NCI-H2171 treated with DMSO at 0.1 percent for 48 hours (cell line): ENCODE measurements around the gene ABCA3.
"Not testable (repeated sequence)": the region's sequence is repeated elsewhere in the genome, so short reads cannot be mapped to it uniquely, and the experiment has no call there.

Experiments
- DNase-seq: peaks from one replicate; lab custom pipeline; 2025; lab: John Stamatoyannopoulos, UW

The ABCA3 gene

DNA sequence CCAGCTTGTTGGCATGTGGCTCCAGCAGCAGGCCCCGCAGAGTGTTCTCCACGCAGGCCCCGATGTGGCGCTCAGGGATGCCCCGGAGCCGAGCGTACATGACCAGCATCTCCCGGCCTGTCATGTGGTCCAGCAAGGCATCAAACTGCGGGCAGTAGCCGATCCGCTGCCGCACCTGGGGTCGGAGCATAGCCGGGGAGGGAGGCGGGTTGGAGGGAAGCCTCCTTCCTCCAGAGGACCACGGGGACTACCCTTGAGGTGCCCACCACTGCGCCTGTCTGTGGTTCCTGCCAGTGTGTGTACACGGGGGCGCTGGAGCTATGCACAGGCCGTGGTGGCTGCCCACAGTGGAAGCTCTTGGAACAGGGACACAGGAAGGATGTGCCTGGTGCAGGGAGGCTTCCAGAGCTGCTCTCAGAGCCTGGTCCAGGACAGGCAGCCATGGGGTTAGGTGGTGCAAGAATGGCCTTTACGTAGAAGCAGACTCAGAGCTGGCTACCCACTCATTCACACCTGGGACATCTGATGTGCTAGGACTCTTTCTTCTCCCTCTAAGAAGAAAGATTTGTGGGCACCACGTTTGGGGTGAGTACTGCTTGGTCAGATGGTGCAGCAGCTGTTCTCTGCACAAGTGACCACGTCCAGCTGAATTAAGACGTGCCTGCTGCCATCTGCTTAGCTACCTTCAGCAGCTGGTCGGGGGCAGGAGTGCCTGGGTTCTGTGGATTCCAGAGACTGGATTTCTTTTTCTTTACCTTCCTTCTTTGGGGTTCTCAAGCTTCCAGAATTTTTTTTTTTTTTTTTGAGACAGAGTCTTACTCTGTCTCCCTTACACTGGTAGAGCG, 61.4 kb downstream of the ABCA3 start:
- DNase-seq = peak; percentile 16

DNA sequence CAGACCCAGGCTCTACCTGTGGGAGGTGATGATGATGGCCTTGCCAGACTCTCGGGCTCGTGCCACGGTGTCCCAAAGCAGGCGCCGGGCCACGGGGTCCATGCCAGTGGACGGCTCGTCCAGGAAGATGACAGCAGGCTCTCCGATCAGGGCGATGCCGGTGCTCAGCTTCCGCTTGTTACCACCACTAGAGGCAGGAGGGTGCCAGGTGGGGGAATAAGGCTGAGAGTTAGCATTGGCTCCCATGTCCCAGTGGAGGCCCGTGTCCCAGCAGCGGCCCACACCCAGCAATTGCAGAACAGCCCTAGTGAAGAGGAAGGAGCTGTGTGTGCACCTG, 62.3 kb downstream of the ABCA3 start:
- no peak for DNase-seq

DNA sequence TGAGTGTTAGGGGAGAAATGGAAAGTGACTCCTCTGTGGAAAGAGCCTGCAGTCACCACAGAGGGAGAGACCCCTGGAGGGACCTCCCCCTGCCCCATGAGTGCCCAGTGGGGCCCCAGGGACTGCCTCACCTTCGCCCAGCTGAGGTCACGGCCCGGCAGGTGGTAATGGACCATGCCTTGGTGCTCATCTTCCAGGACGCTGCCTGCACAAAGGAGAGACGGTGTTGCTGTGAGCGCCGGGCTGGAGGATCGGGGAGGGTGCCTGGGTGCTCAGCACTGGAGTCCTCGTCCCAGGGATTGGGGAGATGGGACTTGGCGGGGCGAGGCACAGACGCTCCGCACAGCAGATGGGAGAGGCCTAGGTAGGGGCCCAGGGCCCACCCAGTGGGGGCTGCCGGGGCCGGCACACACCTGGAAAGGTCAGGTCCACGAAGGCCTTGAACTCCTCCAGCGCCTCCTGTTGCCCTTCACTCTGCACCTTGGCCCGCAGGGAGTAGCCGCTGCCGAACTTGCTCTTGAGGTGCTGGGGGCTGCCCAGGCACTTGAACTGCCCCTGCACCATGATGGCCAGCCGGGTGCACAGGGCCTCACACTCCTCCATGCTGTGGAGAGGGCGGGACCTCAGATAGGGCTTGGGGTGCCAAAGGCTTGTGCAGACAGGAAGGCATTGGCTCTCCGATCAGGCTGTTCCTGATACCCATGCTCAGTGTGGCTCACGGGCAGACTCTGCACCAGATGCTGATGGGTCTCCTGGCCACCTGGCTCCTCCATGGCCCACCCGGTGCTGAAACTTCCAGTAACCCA, 62.9 kb downstream of the ABCA3 start:
- no peak for DNase-seq

DNA sequence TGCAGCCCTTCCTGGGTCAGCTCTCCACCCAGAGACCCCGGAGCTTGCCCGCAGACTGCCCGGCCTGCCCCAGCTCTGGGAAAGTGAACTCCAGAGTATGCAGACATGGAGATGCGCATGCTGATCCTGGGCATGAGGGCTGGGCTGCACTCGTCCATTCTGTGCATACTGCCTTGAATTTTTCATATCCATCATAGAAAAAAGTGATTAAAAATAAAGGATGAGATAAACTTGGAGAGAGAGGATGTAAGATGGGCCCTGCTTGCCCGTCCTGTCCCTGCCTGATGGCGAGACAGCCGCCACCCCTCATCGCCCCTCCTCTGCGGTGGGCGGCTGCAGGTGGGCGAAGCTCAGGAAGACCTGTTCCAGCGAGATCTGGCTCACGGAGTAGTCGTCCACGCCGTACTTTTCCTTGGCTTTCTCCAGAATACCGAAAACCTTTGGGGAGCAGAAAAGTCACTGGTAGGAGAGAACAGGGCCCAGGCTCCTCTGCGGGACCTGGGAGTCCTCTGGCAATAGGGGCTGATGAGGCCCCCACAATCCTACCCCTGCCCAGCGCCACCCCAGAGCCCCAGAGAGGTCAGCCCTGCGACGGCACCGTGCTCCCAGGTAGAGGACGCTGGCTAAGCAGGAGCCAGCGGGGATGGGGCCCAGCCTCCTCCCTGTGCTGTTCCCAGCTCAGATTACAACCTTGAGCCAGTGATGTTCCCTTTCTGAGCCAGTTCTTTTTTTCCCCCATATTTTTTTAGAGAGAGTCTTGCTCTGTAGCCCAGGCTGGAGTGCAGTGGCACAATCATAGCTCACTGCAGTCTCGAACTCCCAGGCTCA, 63.9 kb downstream of the ABCA3 start:
- peak; percentile 5 for DNase-seq

DNA sequence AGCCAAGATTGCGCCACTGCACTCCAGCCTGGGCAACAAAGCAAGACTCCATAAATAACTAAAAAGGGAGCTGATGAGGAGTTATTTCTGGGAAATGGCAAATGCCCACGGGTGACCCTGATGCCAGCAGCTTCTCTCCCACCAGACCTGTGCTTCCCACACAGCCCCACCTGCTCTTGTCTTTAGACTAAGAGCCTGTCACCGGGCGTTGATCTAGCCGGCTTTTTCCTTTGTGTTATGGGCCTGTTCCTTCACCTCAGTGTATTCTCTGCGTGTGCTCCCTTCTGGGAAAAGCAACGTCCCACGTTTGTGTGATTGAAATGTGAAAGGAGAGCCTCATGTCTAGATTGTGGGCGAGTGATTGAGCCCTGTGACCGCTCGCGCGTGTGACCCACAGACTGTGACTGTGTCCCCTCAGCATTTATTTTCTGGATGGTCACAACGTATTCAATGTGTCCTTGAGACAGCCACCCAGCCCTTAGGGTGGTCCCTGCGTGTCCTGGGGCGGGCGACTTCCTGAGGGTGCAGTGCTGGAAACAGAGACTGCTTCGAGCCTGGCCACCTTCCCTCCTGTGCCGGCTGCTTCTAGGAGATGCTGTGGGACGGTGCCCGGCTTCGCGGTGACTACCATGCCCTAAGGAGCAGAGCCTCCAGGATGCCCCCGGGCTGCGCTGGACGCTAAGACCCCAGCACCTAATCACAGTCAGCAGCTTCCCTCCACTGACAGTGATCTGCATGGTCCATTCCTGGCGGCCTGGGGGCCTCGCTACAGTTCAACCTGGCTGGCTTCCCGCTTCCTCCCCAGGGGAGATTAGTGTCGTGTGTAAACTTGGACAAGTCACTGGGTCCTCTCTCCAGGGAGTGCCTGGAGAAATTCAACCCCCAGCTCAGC, 64.8 kb downstream of the ABCA3 start:
- DNase-seq = no peak

DNA sequence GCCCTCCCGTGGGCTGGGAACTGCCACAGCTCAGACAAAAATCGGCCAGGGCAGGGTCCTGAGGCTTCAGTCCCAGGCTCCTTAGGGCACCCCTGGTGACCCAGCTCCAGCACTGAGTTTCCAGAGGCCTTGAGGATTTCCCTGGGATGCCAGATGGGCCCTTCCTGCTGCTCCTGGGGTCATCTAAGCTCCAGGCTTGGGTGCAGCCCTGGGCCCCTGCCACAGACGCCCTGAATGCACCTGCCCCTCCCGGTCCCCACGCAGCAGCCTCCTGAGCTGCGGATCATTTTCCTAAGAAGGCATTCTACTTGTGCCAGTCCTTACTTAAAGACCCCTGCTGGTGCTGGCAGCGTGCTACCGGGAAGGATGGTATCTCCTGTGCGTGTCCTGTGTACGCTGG, 66.6 kb downstream of the ABCA3 start:
- DNase-seq = no peak

DNA sequence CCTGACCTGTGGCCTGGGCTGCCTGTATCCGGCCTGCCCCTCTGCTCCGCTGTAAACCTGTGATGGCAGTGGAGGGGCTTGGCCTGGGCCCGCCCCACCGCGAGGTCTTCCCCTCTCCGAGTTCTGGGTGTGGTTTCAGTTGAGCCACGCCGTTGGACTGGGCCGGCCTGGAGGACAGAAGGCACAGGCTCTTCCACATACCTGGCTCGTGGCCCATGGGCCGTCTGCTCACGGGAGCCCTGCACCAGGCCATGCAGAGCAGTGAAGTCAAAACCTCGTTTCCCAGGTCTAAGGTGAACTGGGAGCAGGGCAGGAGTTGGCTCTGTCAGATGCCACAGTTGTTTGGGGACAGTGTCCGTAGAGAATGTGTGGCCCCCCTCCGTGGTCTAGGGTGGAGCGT, 67.0 kb downstream of the ABCA3 start:
- DNase-seq = no peak

DNA sequence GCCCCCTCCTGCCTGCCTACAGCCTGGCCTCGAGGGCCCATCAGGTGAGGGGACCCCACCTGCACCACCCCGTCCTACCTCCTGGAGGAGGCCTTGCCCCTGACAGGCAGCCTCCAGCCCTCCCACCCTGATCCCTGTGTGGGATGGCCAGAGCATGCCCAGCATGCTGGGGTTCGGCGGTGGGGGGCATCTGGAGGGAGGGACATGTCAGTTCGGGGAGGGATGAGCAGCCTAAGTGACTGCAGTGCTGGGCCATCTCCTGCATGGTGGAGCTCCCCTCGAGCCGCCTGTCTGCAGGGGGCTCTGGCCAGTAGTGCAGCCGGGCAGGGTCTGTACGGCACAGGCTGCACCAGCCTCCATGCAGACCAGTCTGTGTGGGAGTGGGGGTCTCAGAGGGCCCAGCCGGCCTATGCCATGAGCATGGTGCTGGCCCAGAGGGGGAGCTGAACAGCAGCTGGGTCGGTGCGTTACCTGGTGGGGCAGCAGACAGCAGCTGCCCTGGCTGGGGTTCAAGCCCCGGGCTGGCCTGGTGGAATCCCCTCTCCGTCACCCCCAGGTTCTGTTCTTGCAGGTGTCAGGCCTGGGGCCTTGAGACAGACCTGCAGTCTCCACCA, 68.6 kb downstream of the ABCA3 start:
- no peak for DNase-seq

DNA sequence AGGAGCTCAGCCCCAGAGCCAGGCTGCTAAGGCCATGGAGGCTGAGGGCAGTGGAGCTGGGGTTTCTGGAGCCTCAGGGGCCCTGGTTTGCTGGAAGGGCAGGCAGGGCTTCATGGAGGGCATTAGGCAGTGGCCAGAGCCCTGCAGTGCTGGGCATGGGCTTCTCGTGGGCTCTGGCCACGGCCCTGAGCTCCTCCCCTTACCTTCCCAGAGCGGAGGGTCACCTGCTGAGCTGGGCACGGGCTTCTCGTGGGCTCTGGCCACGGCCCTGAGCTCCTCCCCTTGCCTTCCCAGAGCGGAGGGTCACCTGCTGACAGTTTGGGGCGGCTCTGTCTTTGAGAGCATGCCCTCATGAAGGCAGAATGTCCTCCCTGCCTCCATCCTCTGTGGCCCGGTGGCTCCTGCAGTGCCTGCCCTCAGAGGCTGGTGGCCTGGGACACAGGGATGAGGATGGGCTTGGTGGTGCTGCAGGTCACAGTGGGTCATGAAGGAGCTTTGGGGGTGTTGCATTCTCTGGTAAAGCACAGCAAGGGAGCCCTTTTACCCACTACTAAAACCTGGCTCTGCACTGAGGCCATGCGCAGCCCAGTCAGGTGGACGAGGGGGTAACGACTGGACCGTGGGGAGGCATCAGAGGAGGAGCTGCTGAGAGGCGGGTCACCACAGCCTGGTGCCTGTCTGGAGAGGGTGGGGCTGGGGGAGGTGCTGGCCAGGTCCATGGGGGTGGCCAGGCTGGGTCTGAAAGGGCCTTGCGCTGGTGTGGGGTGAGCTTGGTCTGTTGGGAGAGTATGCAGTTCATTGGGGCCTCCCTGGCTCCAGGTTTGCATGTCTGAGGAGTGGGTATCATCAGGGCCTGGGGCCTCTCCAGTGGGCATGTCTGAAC, 69.7 kb downstream of the ABCA3 start:
- DNase-seq = no peak

DNA sequence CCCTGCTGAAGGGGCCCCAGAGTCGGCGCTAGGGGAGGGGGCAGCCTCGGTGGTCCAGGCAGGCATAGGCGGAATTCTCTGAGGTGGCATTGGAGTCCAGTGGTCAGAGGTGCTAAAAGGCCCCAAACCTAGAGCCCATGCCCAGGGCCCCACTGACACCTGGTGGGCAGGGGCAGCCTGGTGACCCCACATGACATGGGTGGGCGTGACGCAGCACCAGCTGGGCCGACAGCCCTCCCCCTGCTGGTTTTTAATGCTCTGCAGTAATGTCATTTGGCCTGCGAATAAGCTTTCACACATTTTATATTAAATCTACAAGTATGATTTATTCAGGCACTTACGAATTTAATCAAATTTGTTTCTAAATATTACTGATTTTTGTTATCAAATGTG, 70.5 kb downstream of the ABCA3 start:
- no peak for DNase-seq

DNA sequence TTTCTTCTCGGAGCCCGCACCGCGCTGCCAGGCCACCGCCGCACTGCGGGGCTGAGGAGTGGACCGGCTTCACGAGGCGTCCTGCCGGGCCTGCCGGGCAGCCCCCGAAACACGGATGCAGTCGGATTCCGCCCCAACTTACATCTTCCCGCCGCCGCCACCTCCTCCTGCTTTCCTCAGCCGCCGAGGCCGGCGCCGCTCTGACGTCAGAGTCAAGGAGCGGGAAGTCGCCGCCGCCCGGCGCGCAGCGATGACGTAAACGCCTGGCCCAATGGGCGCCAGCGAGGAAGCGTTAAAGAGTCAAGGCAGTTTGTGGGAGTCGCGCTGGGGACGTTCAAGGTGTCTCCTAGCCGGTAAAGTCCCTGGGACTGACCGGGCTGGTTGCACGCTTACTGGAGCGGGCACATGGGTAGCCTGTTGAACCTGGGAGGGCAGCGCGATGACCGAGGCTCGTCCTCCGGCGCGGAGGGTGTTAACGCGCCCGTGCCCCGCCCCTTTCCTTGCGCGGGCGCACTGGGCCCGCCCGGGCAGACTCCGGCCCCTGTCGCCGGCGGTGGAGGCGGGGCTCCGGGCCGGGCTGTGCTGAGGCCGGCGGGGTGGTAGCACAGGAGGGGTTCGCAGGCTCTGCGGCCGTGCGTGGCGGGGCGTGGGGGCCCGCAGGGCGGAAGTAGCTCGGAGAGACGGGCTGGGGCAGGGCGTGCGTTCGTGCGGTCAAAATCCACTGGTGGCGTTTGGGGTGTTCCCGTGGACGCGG, 72.4 kb downstream of the ABCA3 start, which contains the start of gene RNPS1:
Gene RNPS1, minus strand, starts transcription at position 214 of the 754 bp plus-strand sequence. CDS start 3,483 bp downstream, outside the sequence.
- DNase-seq = peak; percentile 91

DNA sequence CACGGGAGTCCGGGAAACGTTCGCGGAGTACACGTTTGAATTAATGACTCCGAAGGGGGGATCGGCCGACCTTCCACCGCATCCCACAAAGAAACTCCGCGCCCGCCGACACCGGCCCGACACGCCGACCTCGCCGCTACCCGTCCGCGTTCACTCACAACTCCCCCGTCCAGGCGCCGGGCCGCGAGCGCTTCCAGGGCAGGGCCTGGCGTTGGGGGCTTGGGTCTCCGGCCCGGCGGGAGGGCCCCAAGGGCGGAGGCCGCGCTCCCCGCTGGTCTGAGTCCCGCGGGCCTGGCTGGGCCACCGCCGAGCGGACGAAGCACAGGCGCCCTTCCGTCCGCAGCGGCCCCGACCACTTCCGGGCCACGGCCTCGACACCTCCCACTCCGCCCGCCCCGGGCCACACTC, 73.0 kb downstream of the ABCA3 start:
- DNase-seq = not testable (repeated sequence)

DNA sequence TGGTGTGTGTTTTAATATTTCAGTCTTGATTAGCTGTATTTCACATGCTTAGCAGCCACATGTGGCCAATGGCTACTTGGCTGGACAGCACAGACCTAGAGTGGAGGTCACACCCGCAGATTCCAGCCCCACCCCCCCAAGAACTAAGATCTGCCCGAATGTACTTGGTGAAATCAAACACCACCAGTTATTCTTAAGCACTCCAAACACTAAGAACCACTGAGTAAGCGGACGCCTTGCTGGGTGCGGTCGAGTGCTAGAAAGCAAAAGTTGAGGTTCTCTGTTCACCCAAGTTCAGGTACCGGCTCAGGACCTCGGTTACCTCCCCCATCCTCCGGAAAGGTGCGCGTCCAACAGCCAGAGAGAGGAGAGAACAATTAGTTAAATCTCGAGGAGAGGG, 73.6 kb downstream of the ABCA3 start:
- not testable (repeated sequence) for DNase-seq

DNA sequence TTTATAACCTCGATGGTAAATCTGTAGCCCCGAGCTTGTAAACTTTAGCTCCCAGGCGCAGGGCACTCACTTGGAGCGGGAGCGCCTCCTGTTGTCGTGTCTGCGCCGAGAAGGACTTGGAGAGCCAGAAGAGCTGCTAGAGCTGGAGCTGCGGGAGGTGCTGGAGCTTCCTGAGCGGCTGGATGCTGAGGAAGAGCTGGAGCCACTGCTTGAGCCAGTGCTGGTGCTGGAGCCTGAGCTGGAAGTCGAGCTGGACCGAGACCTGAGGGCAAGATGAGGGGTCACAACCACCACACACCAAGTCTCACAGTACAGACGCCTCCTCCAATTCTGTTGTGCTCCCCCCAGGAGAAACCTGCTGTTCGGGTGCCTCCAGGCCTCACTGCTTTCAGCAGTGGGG, 77.5 kb downstream of the ABCA3 start:
- DNase-seq = not testable (repeated sequence)

DNA sequence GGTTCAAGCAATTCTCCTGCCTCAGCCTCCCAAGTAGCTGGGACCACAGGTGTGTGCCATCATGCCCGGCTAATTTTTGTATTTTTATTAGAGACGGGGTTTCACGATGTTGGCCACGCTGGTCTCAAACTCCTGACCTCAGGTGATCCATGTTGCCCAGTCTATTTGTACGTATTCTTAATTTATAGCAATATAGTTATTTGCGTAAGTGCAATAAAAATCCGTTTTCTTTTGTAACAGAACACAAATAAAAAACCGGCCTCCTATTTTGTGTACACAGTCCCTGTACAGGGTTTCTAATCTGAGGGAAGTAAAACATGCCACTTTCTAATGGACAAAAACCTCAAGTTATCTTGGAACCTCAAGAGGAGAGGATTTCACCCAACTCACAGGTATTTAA, 80.3 kb downstream of the ABCA3 start:
- no peak for DNase-seq

DNA sequence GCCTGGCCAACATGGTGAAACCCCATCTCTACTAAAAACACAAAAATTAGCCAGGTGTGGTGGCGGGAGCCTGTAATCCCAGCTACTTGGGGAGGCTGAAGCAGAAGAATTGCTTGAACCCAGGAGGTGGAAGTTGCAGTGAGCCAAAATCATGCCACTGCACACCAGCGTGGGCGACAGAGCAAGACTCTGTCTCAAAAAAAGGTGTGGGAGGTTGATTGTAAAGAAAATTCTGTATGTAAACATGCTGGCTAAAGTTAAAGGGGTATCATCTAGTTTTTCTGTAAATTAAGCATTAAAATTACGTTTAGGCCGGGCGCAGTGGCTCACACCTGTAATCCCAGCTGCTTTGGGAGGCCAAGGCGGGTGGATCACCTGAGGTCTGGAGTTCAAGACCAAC, 82.0 kb downstream of the ABCA3 start:
- DNase-seq = not testable (repeated sequence)

DNA sequence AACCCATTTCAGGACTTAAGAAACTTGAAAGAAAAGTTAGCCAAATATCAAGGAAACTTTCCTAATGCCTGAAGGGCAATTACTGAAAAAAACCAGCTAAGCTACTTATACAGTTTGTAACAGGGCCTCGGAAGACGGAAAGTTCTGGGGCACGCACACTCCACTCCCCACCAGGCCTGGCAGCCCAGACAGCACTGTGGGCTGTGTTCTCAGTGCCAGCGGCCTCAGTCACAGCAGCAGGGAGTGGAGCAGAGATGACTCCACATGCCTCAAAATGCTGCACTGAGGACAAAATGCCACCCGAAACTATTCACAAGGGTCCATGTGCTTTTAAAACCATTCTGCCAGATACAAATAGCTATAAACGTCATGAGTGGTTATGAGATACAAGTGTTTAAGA, 82.8 kb downstream of the ABCA3 start:
- no peak for DNase-seq

DNA sequence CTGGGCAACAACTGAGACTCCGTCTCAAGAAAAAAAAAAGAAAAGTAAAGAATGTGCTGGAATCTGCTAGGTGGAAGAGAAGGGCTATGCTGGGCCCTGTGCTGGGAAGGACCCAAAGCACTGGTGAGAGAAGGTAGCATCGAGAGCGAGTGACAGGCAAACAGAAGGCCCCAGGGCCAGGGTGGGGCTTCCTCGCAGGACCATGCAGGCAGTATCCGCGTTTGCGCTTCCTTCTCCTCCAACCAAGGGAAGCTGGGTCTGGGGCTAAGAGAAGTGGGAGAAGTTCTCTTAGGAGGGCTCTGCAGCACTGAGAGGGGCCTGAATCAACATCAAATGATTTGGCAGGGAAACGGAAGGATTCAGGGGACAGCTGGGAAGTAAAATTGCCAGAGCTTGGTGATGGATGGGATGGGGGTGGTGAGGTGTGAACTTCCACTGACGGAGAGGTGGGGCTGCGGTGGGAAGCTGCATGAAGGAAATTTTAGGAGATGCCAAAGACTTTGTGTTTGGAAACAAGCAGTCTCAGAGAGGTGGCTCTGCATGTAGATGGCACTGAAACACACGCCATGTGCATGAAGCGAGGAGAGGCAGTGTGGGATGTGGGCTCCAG, 83.9 kb downstream of the ABCA3 start:
- DNase-seq = no peak

DNA sequence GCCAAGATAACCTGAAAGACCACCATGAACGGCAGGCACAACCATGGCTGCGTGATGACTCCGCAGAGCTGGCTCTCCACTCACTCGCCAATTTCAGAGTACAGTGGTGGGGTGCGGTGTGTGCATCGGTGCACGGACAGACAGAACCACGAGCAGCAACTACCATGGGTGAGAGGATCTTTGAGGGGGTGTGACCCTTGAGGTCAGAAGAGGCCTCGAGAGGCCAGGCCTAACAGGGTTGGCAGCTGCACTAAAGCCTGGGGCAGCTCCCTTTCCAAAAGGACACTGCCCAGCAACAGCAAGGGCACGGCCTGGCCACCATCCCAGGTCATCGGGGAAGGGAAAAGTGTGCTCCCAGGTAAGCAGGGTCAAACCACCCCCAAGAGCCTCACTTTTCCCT, 87.2 kb downstream of the ABCA3 start:
- DNase-seq = no peak
